Measurements from ENCODE around the gene ECEL1.

ECEL1 gene

GRCh38 chr2:232519581-232520438 is 32.2 kb upstream of the ECEL1 start, which contains the start of gene PRSS56:
PRSS56 (plus strand) TSS chr2:232520388; CDS start chr2:232520599, 211 bp downstream.
- peaks cover 71% of the 10 kb centered on the region for H3K27me3 ChIP-seq (ENCODE audit: insufficient read depth, low read length)
- H3K36me3 ChIP-seq (ENCODE audit: insufficient read depth, low read depth, low read length) = no peaks in the 10 kb centered on the region
- H3K4me1 ChIP-seq (ENCODE audit: insufficient read depth, low read length) = no peaks in the 10 kb centered on the region
- no peak within 1 kb of the TSS for H3K27ac ChIP-seq (ENCODE audit: low read length)
- H3K9ac ChIP-seq (ENCODE audit: low read depth, low read length) = no peak within 1 kb of the TSS
- H3K4me3 ChIP-seq (ENCODE audit: low read length) = no peak within 1 kb of the TSS
- H3K9me3 ChIP-seq (ENCODE audit: insufficient read depth, low read depth, low read length) = no peaks in the 10 kb centered on the region

DNA sequence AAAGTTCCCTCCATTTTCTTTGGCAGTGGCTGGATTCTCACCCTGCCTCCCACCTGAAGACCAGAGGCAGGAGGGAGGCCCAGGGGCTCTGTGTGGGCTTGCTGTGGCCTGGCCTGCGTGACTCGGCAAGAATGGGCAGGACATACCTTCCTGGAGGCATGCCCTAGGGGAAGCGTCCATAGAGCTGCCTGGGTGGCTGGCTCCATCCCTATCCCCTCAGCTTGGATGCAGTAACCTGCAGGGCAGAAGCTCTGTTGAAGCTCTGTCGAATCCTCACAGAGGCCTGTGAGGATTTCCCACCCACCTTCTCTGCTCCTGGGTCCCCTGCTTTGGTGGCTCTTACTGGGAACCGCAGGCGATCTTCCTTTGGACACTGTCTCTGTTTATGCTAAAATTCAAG is 31.2 kb upstream of the ECEL1 start:
- H3K4me3 ChIP-seq (ENCODE audit: low read length) = no peak overlapping the region
- no peaks in the 10 kb centered on the region for H3K36me3 ChIP-seq (ENCODE audit: insufficient read depth, low read depth, low read length)
- H3K27me3 ChIP-seq (ENCODE audit: insufficient read depth, low read length) = peaks cover 62% of the 10 kb centered on the region
- H3K4me1 ChIP-seq (ENCODE audit: insufficient read depth, low read length) = no peaks in the 10 kb centered on the region
- H3K9me3 ChIP-seq (ENCODE audit: insufficient read depth, low read depth, low read length) = no peaks in the 10 kb centered on the region
- H3K27ac ChIP-seq (ENCODE audit: low read length) = no peak overlapping the region
- H3K9ac ChIP-seq (ENCODE audit: low read depth, low read length) = no peak overlapping the region

- H3K27ac ChIP-seq (ENCODE audit: low read length) = no peak overlapping the region
- no peaks in the 10 kb centered on the region for H3K9me3 ChIP-seq (ENCODE audit: insufficient read depth, low read depth, low read length)
- H3K36me3 ChIP-seq (ENCODE audit: insufficient read depth, low read depth, low read length) = no peaks in the 10 kb centered on the region
- H3K9ac ChIP-seq (ENCODE audit: low read depth, low read length) = no peak overlapping the region
- H3K4me3 ChIP-seq (ENCODE audit: low read length) = no peak overlapping the region
- H3K4me1 ChIP-seq (ENCODE audit: insufficient read depth, low read length) = no peaks in the 10 kb centered on the region
- peaks cover 39% of the 10 kb centered on the region for H3K27me3 ChIP-seq (ENCODE audit: insufficient read depth, low read length)
These were observed 28.9 kb upstream of the ECEL1 start for GRCh38 chr2:232516551-232516950.

DNA sequence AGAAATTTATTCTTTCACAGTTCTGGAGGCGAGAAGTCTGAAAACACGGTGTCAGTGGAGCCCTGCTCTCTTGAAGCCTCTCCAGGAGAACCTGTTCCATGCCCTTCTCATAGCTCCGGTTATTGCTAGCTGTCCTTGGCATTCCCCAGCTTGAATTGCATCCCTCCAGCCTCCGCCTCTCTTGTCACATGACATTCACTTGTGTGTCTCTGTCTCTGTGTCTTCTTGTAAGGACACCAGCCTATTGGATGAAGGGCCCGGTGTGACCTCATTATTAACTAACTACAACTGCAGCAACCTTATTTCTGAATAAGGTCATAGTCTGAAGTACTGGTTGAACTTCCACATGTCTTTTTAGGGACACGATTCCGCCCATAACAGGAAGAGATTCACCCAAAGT is 28.0 kb upstream of the ECEL1 start:
- peaks cover 30% of the 10 kb centered on the region for H3K27me3 ChIP-seq (ENCODE audit: insufficient read depth, low read length)

DNA sequence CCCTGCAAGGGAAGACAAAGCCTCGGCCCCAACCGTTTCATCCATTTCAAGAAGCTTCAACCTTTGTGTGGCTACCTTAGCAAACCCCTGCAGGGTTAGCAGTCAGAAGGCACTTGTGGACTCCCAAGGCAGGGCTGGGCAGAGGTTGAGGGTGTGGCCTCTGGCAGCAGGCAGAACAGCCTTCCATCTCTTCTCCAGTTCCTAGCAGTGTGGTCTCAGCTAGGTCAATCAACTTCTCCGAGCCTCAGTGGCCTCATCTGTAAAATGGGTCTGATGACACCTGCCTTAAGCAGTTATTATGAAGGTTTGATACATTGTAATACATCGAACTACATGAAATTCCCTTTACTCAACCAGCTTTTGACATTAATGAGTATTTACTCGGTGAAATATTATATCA is 25.7 kb upstream of the ECEL1 start:
- Histone ChIP-seq H3K27ac (ENCODE audit: low read length) (no peak overlapping the region), H3K9ac (ENCODE audit: low read depth, low read length) (no peak overlapping the region), H3K9me3 (ENCODE audit: insufficient read depth, low read depth, low read length) (no peaks in the 10 kb centered on the region), H3K4me1 (ENCODE audit: insufficient read depth, low read length) (no peaks in the 10 kb centered on the region), H3K4me3 (ENCODE audit: low read length) (no peak overlapping the region), H3K27me3 (ENCODE audit: insufficient read depth, low read length) (peaks cover 9% of the 10 kb centered on the region), H3K36me3 (ENCODE audit: insufficient read depth, low read depth, low read length) (no peaks in the 10 kb centered on the region)

More for the DNA sequence above, 28.0 kb upstream of the ECEL1 start:
- Histone ChIP-seq H3K27ac (ENCODE audit: low read length) (no peak overlapping the region), H3K4me1 (ENCODE audit: insufficient read depth, low read length) (no peaks in the 10 kb centered on the region), H3K4me3 (ENCODE audit: low read length) (no peak overlapping the region), H3K9ac (ENCODE audit: low read depth, low read length) (no peak overlapping the region), H3K36me3 (ENCODE audit: insufficient read depth, low read depth, low read length) (no peaks in the 10 kb centered on the region), H3K9me3 (ENCODE audit: insufficient read depth, low read depth, low read length) (no peaks in the 10 kb centered on the region)

- H3K27ac ChIP-seq (ENCODE audit: low read length) = no peak overlapping the region
- H3K27me3 ChIP-seq (ENCODE audit: insufficient read depth, low read length) = peaks cover 13% of the 10 kb centered on the region
- H3K4me1 ChIP-seq (ENCODE audit: insufficient read depth, low read length) = no peaks in the 10 kb centered on the region
- H3K9ac ChIP-seq (ENCODE audit: low read depth, low read length) = no peak overlapping the region
- H3K4me3 ChIP-seq (ENCODE audit: low read length) = no peak overlapping the region
- H3K9me3 ChIP-seq (ENCODE audit: insufficient read depth, low read depth, low read length) = no peaks in the 10 kb centered on the region
- no peaks in the 10 kb centered on the region for H3K36me3 ChIP-seq (ENCODE audit: insufficient read depth, low read depth, low read length)
These were observed 25.0 kb upstream of the ECEL1 start for GRCh38 chr2:232512602-232513001.

DNA sequence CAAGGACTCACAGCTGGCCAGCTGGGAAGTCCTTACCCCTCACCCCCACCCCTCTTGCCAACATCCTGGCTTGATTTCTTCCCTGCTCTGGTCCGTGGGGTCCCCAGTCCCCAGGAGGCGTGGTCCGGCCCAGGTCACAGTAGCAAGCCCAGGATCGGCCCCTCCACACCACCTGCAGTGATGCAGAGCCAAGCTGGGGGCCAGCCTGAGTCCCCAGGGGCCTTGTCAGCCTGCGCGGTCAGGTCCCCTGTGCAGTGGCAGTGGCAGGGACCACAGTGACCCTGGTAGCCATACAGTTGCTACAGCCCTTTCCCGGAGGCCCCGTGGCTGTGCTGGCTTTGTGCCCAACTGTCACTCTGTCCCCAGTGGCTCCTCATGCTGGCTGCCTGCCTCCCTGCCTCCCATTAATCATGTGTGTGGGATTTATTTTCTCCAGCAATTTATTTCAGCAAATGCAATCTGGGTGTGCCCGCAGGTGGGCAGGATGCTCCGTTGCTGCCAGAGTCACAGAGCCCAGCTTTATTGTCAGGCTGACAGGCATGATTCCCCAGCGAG is 23.8 kb upstream of the ECEL1 start:
- no peaks in the 10 kb centered on the region for H3K36me3 ChIP-seq (ENCODE audit: insufficient read depth, low read depth, low read length)
- no peak overlapping the region for H3K27ac ChIP-seq (ENCODE audit: low read length)
- no peak overlapping the region for H3K9ac ChIP-seq (ENCODE audit: low read depth, low read length)
- H3K27me3 ChIP-seq (ENCODE audit: insufficient read depth, low read length) = peaks cover 18% of the 10 kb centered on the region
- H3K4me1 ChIP-seq (ENCODE audit: insufficient read depth, low read length) = no peaks in the 10 kb centered on the region; the same call in 1 of the 2 replicates
- no peaks in the 10 kb centered on the region for H3K9me3 ChIP-seq (ENCODE audit: insufficient read depth, low read depth, low read length)
- H3K4me3 ChIP-seq (ENCODE audit: low read length) = no peak overlapping the region

DNA sequence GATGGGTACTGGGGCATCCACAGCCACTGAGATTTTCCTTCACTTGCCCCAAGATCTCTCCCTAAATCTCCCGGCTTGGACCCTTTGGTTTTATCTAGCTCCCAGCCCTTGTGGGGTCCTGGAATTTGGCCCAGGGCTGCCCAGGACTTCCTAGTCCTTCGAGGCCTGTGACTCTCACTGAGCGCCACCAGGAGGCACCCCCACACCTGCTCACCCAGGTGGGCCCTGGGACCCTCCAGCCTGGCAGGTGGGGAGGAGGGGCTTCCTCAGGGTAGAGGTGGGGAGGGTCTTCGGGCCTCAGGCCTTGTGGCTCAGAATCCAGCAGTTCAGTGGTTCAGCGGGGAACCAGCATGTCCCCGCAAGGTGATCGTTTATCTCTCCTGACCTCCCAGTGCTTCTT is 20.6 kb upstream of the ECEL1 start:
- Histone ChIP-seq H3K4me1 (ENCODE audit: insufficient read depth, low read length) (peaks cover 6% of the 10 kb centered on the region; the same call in 1 of the 2 replicates), H3K27ac (ENCODE audit: low read length) (no peak overlapping the region), H3K27me3 (ENCODE audit: insufficient read depth, low read length) (peaks cover 47% of the 10 kb centered on the region), H3K9ac (ENCODE audit: low read depth, low read length) (no peak overlapping the region), H3K4me3 (ENCODE audit: low read length) (no peak overlapping the region), H3K36me3 (ENCODE audit: insufficient read depth, low read depth, low read length) (no peaks in the 10 kb centered on the region), H3K9me3 (ENCODE audit: insufficient read depth, low read depth, low read length) (no peaks in the 10 kb centered on the region)

- peaks cover 8% of the 10 kb centered on the region; the same call in 1 of the 2 replicates for H3K4me1 ChIP-seq (ENCODE audit: insufficient read depth, low read length)
- H3K27ac ChIP-seq (ENCODE audit: low read length) = no peak overlapping the region
- no peaks in the 10 kb centered on the region for H3K36me3 ChIP-seq (ENCODE audit: insufficient read depth, low read depth, low read length)
- no peak overlapping the region for H3K9ac ChIP-seq (ENCODE audit: low read depth, low read length)
- H3K4me3 ChIP-seq (ENCODE audit: low read length) = no peak overlapping the region
- peaks cover 61% of the 10 kb centered on the region for H3K27me3 ChIP-seq (ENCODE audit: insufficient read depth, low read length)
- H3K9me3 ChIP-seq (ENCODE audit: insufficient read depth, low read depth, low read length) = no peaks in the 10 kb centered on the region
These were observed 19.1 kb upstream of the ECEL1 start for GRCh38 chr2:232506709-232507108.

GRCh38 chr2:232505856-232506255 is 18.2 kb upstream of the ECEL1 start:
- H3K27me3 ChIP-seq (ENCODE audit: insufficient read depth, low read length) = peaks cover 69% of the 10 kb centered on the region
- peaks cover 9% of the 10 kb centered on the region; the same call in 1 of the 2 replicates for H3K4me1 ChIP-seq (ENCODE audit: insufficient read depth, low read length)
- no peaks in the 10 kb centered on the region for H3K36me3 ChIP-seq (ENCODE audit: insufficient read depth, low read depth, low read length)
- no peak overlapping the region for H3K27ac ChIP-seq (ENCODE audit: low read length)
- H3K4me3 ChIP-seq (ENCODE audit: low read length) = no peak overlapping the region
- no peak overlapping the region for H3K9ac ChIP-seq (ENCODE audit: low read depth, low read length)
- no peaks in the 10 kb centered on the region for H3K9me3 ChIP-seq (ENCODE audit: insufficient read depth, low read depth, low read length)

GRCh38 chr2:232504438-232504837 is 16.8 kb upstream of the ECEL1 start:
- Histone ChIP-seq H3K27me3 (ENCODE audit: insufficient read depth, low read length) (peaks cover 79% of the 10 kb centered on the region), H3K9ac (ENCODE audit: low read depth, low read length) (no peak overlapping the region), H3K4me1 (ENCODE audit: insufficient read depth, low read length) (peaks cover 9% of the 10 kb centered on the region; the same call in 1 of the 2 replicates), H3K9me3 (ENCODE audit: insufficient read depth, low read depth, low read length) (no peaks in the 10 kb centered on the region), H3K27ac (ENCODE audit: low read length) (no peak overlapping the region), H3K4me3 (ENCODE audit: low read length) (no peak overlapping the region), H3K36me3 (ENCODE audit: insufficient read depth, low read depth, low read length) (no peaks in the 10 kb centered on the region)

DNA sequence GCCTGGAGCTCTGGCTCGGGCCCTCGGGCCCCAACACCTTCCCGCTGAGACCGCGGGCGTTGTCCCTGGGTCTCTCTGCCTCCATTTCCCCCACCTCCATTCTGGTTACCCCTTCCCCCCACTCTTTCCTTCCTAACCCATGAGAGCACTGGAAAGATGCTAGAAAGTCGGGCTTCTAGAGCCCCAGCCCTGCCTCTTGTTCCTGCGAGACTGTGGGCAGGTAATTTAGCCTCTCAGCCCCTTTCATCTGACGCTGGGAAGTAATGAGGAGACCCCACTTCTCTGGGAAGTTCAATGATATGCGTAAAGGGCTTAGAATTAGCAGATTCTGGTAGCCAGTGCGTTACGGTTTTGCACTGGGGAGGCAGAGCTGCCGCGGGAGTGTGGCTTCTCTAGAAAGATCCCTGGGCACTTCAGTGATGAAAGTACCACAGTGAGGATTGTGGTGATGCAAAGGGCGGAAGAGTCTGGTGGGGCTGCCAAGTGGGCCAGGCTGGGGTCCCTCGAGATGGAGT is 16.2 kb upstream of the ECEL1 start:
- H3K27ac ChIP-seq (ENCODE audit: low read length) = no peak overlapping the region
- no peaks in the 10 kb centered on the region for H3K9me3 ChIP-seq (ENCODE audit: insufficient read depth, low read depth, low read length)
- H3K4me1 ChIP-seq (ENCODE audit: insufficient read depth, low read length) = peaks cover 9% of the 10 kb centered on the region; the same call in 1 of the 2 replicates
- peaks cover 84% of the 10 kb centered on the region for H3K27me3 ChIP-seq (ENCODE audit: insufficient read depth, low read length)
- no peaks in the 10 kb centered on the region for H3K36me3 ChIP-seq (ENCODE audit: insufficient read depth, low read depth, low read length)
- peak overlapping the region; percentile 69; the same call in 1 of the 2 replicates for H3K4me3 ChIP-seq (ENCODE audit: low read length)
- no peak overlapping the region for H3K9ac ChIP-seq (ENCODE audit: low read depth, low read length)

Measured in iPS-20b (cell line).